ENCODE data around the gene FARS2.

Gene FARS2

DNA sequence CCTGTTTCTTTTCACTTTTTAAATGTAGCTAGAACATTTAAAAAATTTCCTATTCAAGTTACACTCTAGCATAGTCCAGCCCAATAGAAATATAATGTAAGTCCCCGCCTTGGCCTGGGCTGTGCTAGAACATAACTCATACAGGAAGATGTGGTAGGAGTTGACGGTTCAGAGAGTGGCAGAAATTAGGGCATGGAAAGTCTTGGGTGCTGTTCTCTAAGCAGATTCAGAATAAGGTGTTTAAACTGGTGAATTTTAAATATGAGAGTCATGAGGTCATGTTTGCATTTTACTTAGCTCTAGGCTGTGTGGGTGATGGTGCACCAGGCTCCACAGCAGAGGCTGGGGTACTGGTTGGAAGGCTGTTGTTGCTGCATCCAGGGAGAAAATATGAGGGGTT is 256.5 kb downstream of the FARS2 start:
- TF ChIP-seq, protein P1, sequence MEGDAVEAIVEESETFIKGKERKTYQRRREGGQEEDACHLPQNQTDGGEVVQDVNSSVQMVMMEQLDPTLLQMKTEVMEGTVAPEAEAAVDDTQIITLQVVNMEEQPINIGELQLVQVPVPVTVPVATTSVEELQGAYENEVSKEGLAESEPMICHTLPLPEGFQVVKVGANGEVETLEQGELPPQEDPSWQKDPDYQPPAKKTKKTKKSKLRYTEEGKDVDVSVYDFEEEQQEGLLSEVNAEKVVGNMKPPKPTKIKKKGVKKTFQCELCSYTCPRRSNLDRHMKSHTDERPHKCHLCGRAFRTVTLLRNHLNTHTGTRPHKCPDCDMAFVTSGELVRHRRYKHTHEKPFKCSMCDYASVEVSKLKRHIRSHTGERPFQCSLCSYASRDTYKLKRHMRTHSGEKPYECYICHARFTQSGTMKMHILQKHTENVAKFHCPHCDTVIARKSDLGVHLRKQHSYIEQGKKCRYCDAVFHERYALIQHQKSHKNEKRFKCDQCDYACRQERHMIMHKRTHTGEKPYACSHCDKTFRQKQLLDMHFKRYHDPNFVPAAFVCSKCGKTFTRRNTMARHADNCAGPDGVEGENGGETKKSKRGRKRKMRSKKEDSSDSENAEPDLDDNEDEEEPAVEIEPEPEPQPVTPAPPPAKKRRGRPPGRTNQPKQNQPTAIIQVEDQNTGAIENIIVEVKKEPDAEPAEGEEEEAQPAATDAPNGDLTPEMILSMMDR (IDR thresholded peaks at IDR 0.05; ENCODE audit: unreplicated experiment in 3 of 3): no peak
- H3K4me1 Mint-ChIP-seq: no peaks in the 10 kb centered on the region
- H3K27me3 Mint-ChIP-seq (ENCODE audit: low read depth): peaks cover 3% of the 10 kb centered on the region
- no peak overlapping the region for H3K27ac Mint-ChIP-seq
- no peaks in the 10 kb centered on the region for H3K9me3 Mint-ChIP-seq
- H3K4me3 Mint-ChIP-seq: no peak overlapping the region
- no peaks in the 10 kb centered on the region for H3K36me3 Mint-ChIP-seq (ENCODE audit: low read depth)

DNA sequence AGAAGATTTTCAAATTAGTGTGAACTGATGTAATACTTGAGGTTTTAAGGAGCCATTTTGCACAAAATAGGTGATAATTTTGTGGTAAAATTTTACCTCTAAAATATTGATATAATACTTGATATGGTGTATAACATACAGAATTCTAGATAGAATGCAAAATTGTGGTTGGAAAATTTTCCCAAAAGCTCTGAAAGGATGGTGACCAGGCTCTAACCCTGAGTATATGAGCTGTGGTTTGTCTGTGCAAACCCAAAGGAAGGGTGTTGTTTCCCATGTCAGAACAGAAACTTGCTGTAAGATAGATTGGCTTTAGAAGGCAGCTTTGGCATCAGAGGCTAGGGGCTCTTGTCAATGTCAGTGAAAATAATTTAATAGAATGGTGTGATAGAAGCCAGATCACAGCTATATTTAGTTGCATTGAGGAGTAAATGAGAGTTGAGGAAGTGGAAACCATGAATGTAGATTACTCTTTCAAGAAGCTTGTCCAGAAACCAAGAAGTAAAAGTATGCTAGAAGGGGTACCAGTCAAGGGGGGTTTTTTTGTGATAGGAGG is 257.7 kb downstream of the FARS2 start:
- Mint-ChIP-seq H3K27me3 (ENCODE audit: low read depth) (no peaks in the 10 kb centered on the region), H3K36me3 (ENCODE audit: low read depth) (no peaks in the 10 kb centered on the region), H3K4me3 (no peak overlapping the region), H3K27ac (no peak overlapping the region), H3K9me3 (no peaks in the 10 kb centered on the region), H3K4me1 (no peaks in the 10 kb centered on the region)
- TF ChIP-seq, protein P1 (IDR thresholded peaks at IDR 0.05; ENCODE audit: unreplicated experiment in 3 of 3): no peak

DNA sequence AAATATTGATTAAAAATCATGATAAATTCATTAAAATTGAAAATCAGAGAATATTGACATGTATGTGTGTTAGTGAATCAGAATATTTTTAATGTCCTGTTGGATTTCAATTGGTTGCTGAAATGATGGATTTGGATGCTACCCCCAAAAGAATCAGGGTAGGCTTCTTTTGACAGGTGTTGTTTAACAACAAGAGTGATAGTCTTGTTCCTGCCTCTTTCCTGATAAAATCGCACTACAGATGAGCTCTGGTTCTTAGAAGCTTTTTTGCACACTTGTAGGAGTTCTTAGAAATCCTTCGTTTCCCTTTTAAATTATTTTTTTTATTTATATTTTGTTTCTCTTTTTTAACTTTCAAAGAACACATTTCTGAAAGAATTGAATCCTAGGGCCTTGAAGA is 259.5 kb downstream of the FARS2 start:
- H3K27ac Mint-ChIP-seq: no peak overlapping the region
- no peaks in the 10 kb centered on the region for H3K4me1 Mint-ChIP-seq
- H3K4me3 Mint-ChIP-seq: no peak overlapping the region
- H3K27me3 Mint-ChIP-seq (ENCODE audit: low read depth): no peaks in the 10 kb centered on the region
- H3K9me3 Mint-ChIP-seq: no peaks in the 10 kb centered on the region
- TF ChIP-seq, protein P1 (IDR thresholded peaks at IDR 0.05; ENCODE audit: unreplicated experiment in 3 of 3): no peak
- no peaks in the 10 kb centered on the region for H3K36me3 Mint-ChIP-seq (ENCODE audit: low read depth)

GRCh38 chr6:5521322-5521721 is 260.0 kb downstream of the FARS2 start:
- TF ChIP-seq, protein P1 (IDR thresholded peaks at IDR 0.05; ENCODE audit: unreplicated experiment in 3 of 3): no peak
- Mint-ChIP-seq H3K27ac (no peak overlapping the region), H3K9me3 (no peaks in the 10 kb centered on the region), H3K27me3 (ENCODE audit: low read depth) (no peaks in the 10 kb centered on the region), H3K36me3 (ENCODE audit: low read depth) (no peaks in the 10 kb centered on the region), H3K4me1 (no peaks in the 10 kb centered on the region), H3K4me3 (no peak overlapping the region)

- Mint-ChIP-seq H3K4me1 (no peaks in the 10 kb centered on the region), H3K9me3 (no peaks in the 10 kb centered on the region), H3K4me3 (no peak overlapping the region), H3K27me3 (ENCODE audit: low read depth) (no peaks in the 10 kb centered on the region), H3K36me3 (ENCODE audit: low read depth) (no peaks in the 10 kb centered on the region), H3K27ac (no peak overlapping the region)
- TF ChIP-seq, protein P1 (IDR thresholded peaks at IDR 0.05; ENCODE audit: unreplicated experiment in 3 of 3): no peak
These were observed 260.8 kb downstream of the FARS2 start for GRCh38 chr6:5522147-5522546.

- Mint-ChIP-seq H3K9me3 (no peaks in the 10 kb centered on the region), H3K4me1 (no peaks in the 10 kb centered on the region), H3K4me3 (no peak overlapping the region), H3K27ac (no peak overlapping the region), H3K27me3 (ENCODE audit: low read depth) (no peaks in the 10 kb centered on the region), H3K36me3 (ENCODE audit: low read depth) (no peaks in the 10 kb centered on the region)
- TF ChIP-seq, protein P1 (IDR thresholded peaks at IDR 0.05; ENCODE audit: unreplicated experiment in 3 of 3): no peak
These were observed 262.8 kb downstream of the FARS2 start for GRCh38 chr6:5524110-5524509.
